ENCODE measurements around the gene GMPPA.

The GMPPA gene

GRCh38 chr2:219554350-219554749 lies 55.7 kb downstream of the GMPPA start:
- Histone ChIP-seq H3K4me1 (ENCODE audit: control insufficient read depth in 1 of 2, insufficient read depth in 1 of 2, low read depth in 1 of 2, low read length in 1 of 2) (peaks cover 9 to 16% of the 10 kb centered on the region in 2 experiments), H3K27me3 (peaks cover 70% of the 10 kb centered on the region), H3K36me3 (no peaks in the 10 kb centered on the region), H3K27ac (no peak overlapping the region), H3K4me3 (ENCODE audit: low read depth in 1 of 2, low read length in 1 of 2) (no peak overlapping the region), H3K9me3 (no peaks in the 10 kb centered on the region)
- TF ChIP-seq, protein P1, sequence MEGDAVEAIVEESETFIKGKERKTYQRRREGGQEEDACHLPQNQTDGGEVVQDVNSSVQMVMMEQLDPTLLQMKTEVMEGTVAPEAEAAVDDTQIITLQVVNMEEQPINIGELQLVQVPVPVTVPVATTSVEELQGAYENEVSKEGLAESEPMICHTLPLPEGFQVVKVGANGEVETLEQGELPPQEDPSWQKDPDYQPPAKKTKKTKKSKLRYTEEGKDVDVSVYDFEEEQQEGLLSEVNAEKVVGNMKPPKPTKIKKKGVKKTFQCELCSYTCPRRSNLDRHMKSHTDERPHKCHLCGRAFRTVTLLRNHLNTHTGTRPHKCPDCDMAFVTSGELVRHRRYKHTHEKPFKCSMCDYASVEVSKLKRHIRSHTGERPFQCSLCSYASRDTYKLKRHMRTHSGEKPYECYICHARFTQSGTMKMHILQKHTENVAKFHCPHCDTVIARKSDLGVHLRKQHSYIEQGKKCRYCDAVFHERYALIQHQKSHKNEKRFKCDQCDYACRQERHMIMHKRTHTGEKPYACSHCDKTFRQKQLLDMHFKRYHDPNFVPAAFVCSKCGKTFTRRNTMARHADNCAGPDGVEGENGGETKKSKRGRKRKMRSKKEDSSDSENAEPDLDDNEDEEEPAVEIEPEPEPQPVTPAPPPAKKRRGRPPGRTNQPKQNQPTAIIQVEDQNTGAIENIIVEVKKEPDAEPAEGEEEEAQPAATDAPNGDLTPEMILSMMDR (IDR thresholded peaks at IDR 0.05): no peak

DNA sequence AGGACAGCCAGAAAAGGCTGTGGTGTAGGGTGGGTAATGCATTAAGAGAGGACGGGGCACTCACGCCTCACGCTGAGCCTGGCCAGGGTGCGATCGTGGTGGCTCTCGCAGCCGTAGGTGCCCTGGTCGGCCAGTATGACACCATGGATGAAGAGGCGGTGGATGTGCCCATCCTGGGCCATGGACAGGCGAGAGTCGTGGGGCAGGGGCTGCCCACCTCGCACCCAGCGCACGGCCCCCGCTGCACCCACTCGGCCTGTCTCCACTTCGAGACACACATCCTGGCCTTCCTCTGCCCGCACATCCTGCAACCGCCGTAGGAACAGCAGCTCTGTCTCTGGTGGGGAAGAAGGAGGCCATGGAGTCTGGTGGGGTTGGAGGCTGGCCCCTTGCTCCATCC lies 57.3 kb downstream of the GMPPA start:
- H3K27me3 ChIP-seq: peaks cover 54% of the 10 kb centered on the region
- TF ChIP-seq, protein P1 (IDR thresholded peaks at IDR 0.05): no peak
- peaks cover 9 to 16% of the 10 kb centered on the region in 2 experiments for H3K4me1 ChIP-seq (ENCODE audit: control insufficient read depth in 1 of 2, insufficient read depth in 1 of 2, low read depth in 1 of 2, low read length in 1 of 2)
- no peaks in the 10 kb centered on the region for H3K9me3 ChIP-seq
- H3K27ac ChIP-seq: no peak overlapping the region
- no peaks in the 10 kb centered on the region for H3K36me3 ChIP-seq
- no peak overlapping the region for H3K4me3 ChIP-seq (ENCODE audit: low read depth in 1 of 2, low read length in 1 of 2)

DNA sequence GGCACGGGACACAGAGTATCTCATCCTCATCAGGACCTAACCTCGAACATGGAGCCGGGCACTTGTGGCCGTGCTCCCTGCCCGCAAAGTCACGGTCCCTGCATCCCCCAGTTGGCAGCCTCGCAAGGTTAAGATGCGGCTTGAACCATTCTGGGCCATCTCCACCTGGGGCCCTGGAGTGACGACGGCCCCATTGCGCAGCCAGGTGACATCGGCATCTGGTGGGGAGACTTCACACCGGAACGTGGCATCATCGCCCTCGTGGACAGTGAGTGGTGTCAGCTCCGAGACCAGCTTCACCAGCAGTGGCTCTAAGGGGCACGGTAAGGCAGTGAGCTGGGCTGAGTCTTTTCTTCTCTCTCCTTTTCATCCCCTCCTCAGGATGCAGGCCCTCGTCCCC lies 57.7 kb downstream of the GMPPA start:
- Histone ChIP-seq H3K36me3 (no peaks in the 10 kb centered on the region), H3K27ac (no peak overlapping the region), H3K27me3 (peaks cover 49% of the 10 kb centered on the region), H3K4me1 (ENCODE audit: control insufficient read depth in 1 of 2, insufficient read depth in 1 of 2, low read depth in 1 of 2, low read length in 1 of 2) (peaks cover 9 to 16% of the 10 kb centered on the region in 2 experiments), H3K4me3 (ENCODE audit: low read depth in 1 of 2, low read length in 1 of 2) (no peak overlapping the region), H3K9me3 (no peaks in the 10 kb centered on the region)
- TF ChIP-seq, protein P1 (IDR thresholded peaks at IDR 0.05): no peak

All from neutrophil (primary cell).